WERI-Rb-1 (cell line): ENCODE results near the gene INTS2.
A peak's percentile ranks its signal among the peaks of the same experiment; 100 is the strongest.
"Not testable (repeated sequence)": the region's sequence is repeated elsewhere in the genome, so short reads cannot be mapped to it uniquely, and the experiment has no call there.

Experiments
- DNase-seq: peaks from one replicate; pipeline ENCODE4 v3.0.0-alpha.2; 2020
- H3K27ac ChIP-seq: fragments of 250-450 bp; sonication (Bioruptor Pico); 2 replicates; pipeline ENCODE4 v1.5.1; 2020; ENCODE audit warnings: mild to moderate bottlenecking, moderate library complexity
- H3K27me3 ChIP-seq: fragments of 250-450 bp; sonication (Bioruptor Pico); 2 replicates; pipeline ENCODE4 v1.5.1; 2021; ENCODE audit warnings: mild to moderate bottlenecking, low read depth, moderate library complexity; ENCODE audit not compliant: insufficient read depth, severe bottlenecking
- H3K36me3 ChIP-seq: fragments of 250-450 bp; sonication (Bioruptor Pico); 2 replicates; pipeline ENCODE4 v1.5.1; 2020; ENCODE audit warnings: mild to moderate bottlenecking, moderate library complexity
- H3K4me3 ChIP-seq: 2 replicates; pipeline ENCODE4 v1.5.1; 2011; ENCODE audit warnings: low read depth, mild to moderate bottlenecking, control low read depth, low read length
- H3K9me3 ChIP-seq: fragments of 250-450 bp; sonication (Bioruptor Pico); 2 replicates; pipeline ENCODE4 v1.5.1; 2021; ENCODE audit warnings: mild to moderate bottlenecking, moderate library complexity; ENCODE audit not compliant: severe bottlenecking
- CTCF ChIP-seq: IDR thresholded peaks from 2 replicates; pipeline ENCODE4 v1.5.1; 2011; ENCODE audit warnings: low read depth, mild to moderate bottlenecking, control low read depth, inconsistent platforms, low read length

INTS2 gene

GRCh38 chr17:61942085-61942484, 14.3 kb upstream of the INTS2 start:
- H3K4me3 ChIP-seq = no peak overlapping the region
- no peaks in the 10 kb centered on the region for H3K9me3 ChIP-seq
- H3K27ac ChIP-seq = no peak overlapping the region
- DNase-seq = no peak
- peaks cover 42% of the 10 kb centered on the region for H3K36me3 ChIP-seq
- no peaks in the 10 kb centered on the region for H3K27me3 ChIP-seq
- TF ChIP-seq CTCF = no peak

DNA sequence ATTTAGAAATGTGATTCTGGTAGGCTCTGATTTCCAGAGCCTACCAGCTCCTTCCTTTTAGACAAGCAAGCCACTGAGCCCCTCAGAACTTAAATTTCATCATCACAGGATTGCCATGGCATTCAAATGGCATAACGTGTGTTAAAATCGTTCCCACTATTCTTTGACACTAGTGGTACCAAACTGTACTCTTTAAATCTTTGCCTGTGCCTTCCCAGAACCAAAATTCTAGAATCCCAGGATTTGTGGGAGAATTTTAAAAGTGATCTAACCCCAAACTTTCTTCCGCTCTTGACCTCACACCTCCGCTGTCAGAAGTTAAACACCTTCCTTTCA, 287 bp upstream of the INTS2 start:
- Histone ChIP-seq H3K9me3 (no peaks in the 10 kb centered on the region), H3K4me3 (peak overlapping the region; percentile 91), H3K27me3 (no peaks in the 10 kb centered on the region), H3K36me3 (peaks cover 29% of the 10 kb centered on the region), H3K27ac (peak overlapping the region; percentile 84)
- DNase-seq = no peak
- no peak for TF ChIP-seq CTCF

DNA sequence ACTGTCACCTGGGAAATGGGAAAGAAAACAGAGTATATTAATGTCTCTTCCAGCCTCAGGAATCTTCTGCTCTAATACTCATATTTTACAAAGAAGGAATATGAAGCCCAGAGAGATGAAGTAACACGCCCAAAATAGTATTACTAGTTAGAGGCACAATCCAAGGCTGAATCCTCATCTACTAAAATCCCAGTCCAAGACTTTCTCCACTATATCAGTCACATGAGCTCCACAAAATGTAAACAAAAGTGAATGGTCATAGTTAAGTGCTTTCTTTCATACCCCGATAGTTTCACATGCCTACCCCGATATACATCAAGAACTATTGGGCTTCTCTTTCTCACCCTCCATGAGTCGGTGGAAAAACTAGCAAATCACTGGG, 965 bp downstream of the INTS2 start:
- TF ChIP-seq CTCF = no peak
- H3K4me3 ChIP-seq = peak overlapping the region; percentile 91
- H3K9me3 ChIP-seq = no peaks in the 10 kb centered on the region
- H3K36me3 ChIP-seq = peaks cover 38% of the 10 kb centered on the region
- H3K27ac ChIP-seq = peak overlapping the region; percentile 84
- no peak for DNase-seq
- no peaks in the 10 kb centered on the region for H3K27me3 ChIP-seq

DNA sequence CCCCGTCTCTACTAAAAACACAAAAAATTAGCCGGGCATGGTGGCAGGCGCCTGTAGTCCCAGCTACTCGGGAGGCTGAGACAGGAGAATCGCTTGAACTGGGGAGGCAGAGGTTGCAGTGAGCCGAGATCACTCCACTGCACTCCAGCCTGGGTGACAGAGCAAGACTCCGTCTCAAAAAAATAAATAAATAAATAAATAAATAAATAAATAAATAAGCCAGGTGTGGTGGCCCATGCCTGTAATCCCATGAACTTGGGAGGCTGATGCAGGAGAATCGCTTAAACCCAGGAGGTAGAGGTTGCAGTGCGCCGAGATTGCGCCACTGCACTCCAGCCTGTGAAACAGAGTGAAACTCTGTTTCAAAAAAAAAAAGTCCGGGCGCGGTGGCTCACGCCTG, 12.6 kb downstream of the INTS2 start:
- not testable (repeated sequence) for H3K27ac ChIP-seq, H3K27me3 ChIP-seq, DNase-seq, H3K9me3 ChIP-seq, H3K4me3 ChIP-seq
- peaks cover 70% of the 10 kb centered on the region for H3K36me3 ChIP-seq

GRCh38 chr17:61908292-61909037, 19.3 kb downstream of the INTS2 start:
- no peak overlapping the region for H3K27ac ChIP-seq
- DNase-seq = no peak
- H3K4me3 ChIP-seq = no peak overlapping the region
- H3K9me3 ChIP-seq = no peaks in the 10 kb centered on the region
- H3K27me3 ChIP-seq = no peaks in the 10 kb centered on the region
- H3K36me3 ChIP-seq = peaks cover 83% of the 10 kb centered on the region
- no peak for TF ChIP-seq CTCF

- Histone ChIP-seq H3K36me3 (peaks cover 81% of the 10 kb centered on the region), H3K9me3 (no peaks in the 10 kb centered on the region), H3K27ac (no peak overlapping the region), H3K27me3 (no peaks in the 10 kb centered on the region), H3K4me3 (no peak overlapping the region)
- DNase-seq = no peak
- TF ChIP-seq CTCF = no peak
These were observed 20.4 kb downstream of the INTS2 start for GRCh38 chr17:61907361-61907760.
